Brain microvascular endothelial cell (primary cell): Measurements from ENCODE around the gene POMT1.

Experiments
- DNase-seq: peaks from one replicate; pipeline ENCODE4 v3.0.0-alpha.2; 2020
- H3K27ac ChIP-seq: fragments of 250-450 bp; sonication (Bioruptor Pico); 2 replicates; pipeline ENCODE4 v1.5.1; 2020; ENCODE audit warnings: mild to moderate bottlenecking, moderate library complexity
- H3K27me3 ChIP-seq: fragments of 250-450 bp; sonication (Bioruptor Pico); replicated peaks from 2 replicates; pipeline ENCODE4 v1.5.1; 2020; ENCODE audit warnings: mild to moderate bottlenecking
- H3K36me3 ChIP-seq: fragments of 250-450 bp; sonication (Bioruptor Pico); replicated peaks from 2 replicates; pipeline ENCODE4 v1.5.1; 2020; ENCODE audit warnings: mild to moderate bottlenecking
- H3K4me3 ChIP-seq: 2 replicates; pipeline ENCODE4 v1.5.1; 2011; ENCODE audit warnings: low read depth, mild to moderate bottlenecking, control low read depth, low read length, moderate library complexity
- CTCF ChIP-seq: IDR thresholded peaks from 2 replicates; pipeline ENCODE4 v1.5.1; 2011; ENCODE audit warnings: low read depth, mild to moderate bottlenecking, moderate library complexity, low read length, control low read depth, inconsistent platforms; ENCODE audit errors: missing control alignments
- in situ Hi-C: cut with HindIII; loops from 2 replicates; pipeline ENCODE4 v1.10.0; 2017; ENCODE audit warnings: low sequenced_read_pairs, low pct_ligation_motif_present

The POMT1 gene

DNA sequence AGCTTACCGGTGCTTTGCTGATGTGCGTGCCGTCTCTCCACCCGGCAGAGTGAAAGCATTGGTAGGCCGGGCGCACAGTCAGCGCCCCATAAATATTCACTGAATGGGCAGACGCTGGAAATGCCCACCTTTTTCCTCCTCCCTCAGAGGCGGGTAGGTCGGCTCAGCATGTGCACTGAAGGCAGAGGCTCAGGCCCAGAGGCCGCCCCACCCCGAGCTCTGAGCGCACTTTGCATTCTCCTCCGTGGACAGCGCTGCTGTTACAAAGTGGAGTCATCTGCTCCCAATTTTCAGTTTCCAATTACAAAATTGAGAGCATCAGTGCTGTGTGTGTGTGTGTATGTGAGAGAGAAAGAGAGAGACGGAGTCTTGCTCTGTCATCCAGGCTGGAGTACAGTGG, 17.8 kb downstream of the POMT1 start:
- in situ Hi-C loops = no loop called here
- Histone ChIP-seq H3K27me3 (no peaks in the 10 kb centered on the region), H3K4me3 (no peak overlapping the region), H3K36me3 (peaks cover 63% of the 10 kb centered on the region), H3K27ac (no peak overlapping the region)
- TF ChIP-seq CTCF = no peak
- DNase-seq = no peak

DNA sequence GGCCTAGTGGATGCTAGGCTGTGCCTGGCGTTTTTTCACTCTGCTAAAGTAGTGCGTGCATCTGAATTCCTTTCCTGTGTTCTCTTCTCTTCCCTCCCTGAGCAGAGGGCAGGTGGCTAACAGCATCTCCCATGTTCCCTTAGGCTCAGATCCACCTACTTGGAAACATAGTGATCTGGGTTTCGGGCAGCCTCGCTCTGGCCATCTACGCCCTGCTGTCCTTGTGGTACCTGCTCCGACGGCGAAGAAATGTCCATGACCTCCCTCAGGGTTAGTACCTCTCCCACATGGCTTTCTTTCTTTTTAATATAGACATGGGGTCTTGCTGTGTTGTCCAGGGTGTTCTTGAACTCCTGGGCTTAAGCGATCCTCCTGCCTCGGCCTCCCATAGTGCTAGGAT, 18.5 kb downstream of the POMT1 start:
- Histone ChIP-seq H3K4me3 (no peak overlapping the region), H3K36me3 (peaks cover 63% of the 10 kb centered on the region), H3K27ac (no peak overlapping the region), H3K27me3 (no peaks in the 10 kb centered on the region)
- DNase-seq = no peak
- TF ChIP-seq CTCF = no peak
- in situ Hi-C loops = no loop called here

GRCh38 chr9:131521822-131522221, 19.1 kb downstream of the POMT1 start:
- peaks cover 57% of the 10 kb centered on the region for H3K36me3 ChIP-seq
- no peaks in the 10 kb centered on the region for H3K27me3 ChIP-seq
- in situ Hi-C loops = no loop called here
- H3K27ac ChIP-seq = no peak overlapping the region
- DNase-seq = no peak
- TF ChIP-seq CTCF = no peak
- H3K4me3 ChIP-seq = no peak overlapping the region

DNA sequence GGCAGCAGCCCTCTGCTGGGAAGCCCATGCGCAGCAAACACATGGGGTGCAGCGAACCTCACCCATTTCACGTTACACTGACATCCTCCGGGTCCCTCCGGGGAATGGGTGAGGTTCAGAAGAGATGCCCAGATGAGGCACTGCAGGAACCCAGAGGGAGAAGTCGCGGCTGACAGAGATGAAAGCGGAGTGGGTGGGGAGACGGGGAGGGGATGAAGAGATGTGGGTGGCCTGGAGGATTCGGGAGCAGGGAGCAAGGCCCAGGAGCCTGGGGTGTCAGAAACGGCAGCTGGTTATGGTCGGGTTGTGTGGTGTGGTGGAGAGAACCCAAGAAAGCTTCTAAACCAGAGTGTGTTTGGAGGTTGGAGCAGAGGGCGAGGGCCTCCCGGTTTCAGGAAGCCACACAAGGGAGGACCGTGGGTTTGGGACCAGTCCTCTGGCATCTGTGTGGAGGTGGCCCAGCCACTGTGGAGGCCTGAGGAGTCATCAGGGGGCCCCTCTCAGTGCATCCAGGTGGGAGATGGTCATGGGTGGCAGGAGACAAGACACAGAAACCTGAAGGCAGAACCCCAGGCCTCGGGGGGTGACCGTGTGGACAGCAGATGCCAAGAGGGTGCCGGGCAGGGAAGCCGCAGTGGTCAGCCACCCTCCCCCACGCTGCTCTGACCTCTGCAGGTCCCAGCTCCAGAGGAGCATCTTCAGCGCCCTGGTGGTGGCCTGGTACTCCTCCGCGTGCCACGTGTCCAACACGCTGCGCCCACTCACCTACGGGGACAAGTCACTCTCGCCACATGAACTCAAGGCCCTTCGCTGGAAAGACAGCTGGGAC, 19.8 kb downstream of the POMT1 start:
- Histone ChIP-seq H3K4me3 (no peak overlapping the region), H3K27me3 (no peaks in the 10 kb centered on the region), H3K27ac (no peak overlapping the region), H3K36me3 (peaks cover 53% of the 10 kb centered on the region)
- in situ Hi-C loops = no loop called here
- no peak for TF ChIP-seq CTCF
- no peak for DNase-seq

DNA sequence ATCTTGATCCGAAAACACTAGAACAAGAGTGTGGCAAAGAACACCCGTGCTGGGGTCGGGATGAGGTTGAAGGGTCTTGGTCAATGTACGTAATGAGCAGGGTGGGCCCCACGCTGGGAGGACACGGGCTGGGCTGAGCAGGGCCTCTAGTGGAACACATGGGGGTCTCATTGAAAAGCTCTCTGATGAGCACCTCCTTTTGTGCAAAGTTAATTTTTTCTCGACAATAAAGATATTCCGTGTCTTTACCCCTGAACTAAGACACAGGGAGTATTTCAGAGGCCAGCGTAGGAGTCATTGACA, 20.3 kb downstream of the POMT1 start:
- no peak for TF ChIP-seq CTCF
- in situ Hi-C loops = no loop called here

More for the DNA sequence above, 20.3 kb downstream of the POMT1 start:
- DNase-seq = no peak
- Histone ChIP-seq H3K27ac (no peak overlapping the region), H3K4me3 (no peak overlapping the region), H3K27me3 (no peaks in the 10 kb centered on the region), H3K36me3 (peaks cover 51% of the 10 kb centered on the region)
